Sigmoid colon (tissue), 7 donors: ENCODE data around the gene PEX1. TPM values are rescaled to one million over a fixed set of nuclear protein-coding genes. Genes with fewer than 3 reads are reported as not detected.

ENCODE experiments used
- DNase-seq: peaks from one replicate; pipeline ENCODE4 v3.0.0-alpha.2; 2019
- H3K27ac ChIP-seq, 4 donors: fragments of 200-600 bp; sonication (generic); one replicate each; pipeline ENCODE4 v1.5.1; 2016 to 2019; ENCODE audit warnings: mild to moderate bottlenecking in 1 of 4
- H3K27me3 ChIP-seq, 3 donors: fragments of 200-600 bp; sonication (generic); one replicate each; pipeline ENCODE4 v1.5.1; 2019; ENCODE audit warnings: mild to moderate bottlenecking in 1 of 3
- H3K36me3 ChIP-seq, 4 donors: fragments of 200-600 bp; sonication (generic); one replicate each; pipeline ENCODE4 v1.5.1; 2016 to 2019
- H3K4me1 ChIP-seq, 4 donors: fragments of 200-600 bp; sonication (generic); one replicate each; pipeline ENCODE4 v1.5.1; 2017 to 2019
- H3K4me3 ChIP-seq, 4 donors: fragments of 200-600 bp; sonication (generic); one replicate each; pipeline ENCODE4 v1.5.1; 2017 to 2019; ENCODE audit warnings: mild to moderate bottlenecking in 2 of 4, moderate library complexity in 1 of 4
- H3K9me3 ChIP-seq, 4 donors: fragments of 200-600 bp in 3 of 4; sonication (generic) in 3 of 4; one replicate each; pipeline versions ENCODE4 v1.5.1 to v1.6.1; 2013 to 2019
- EP300 ChIP-seq, 4 donors: sonication (generic); formaldehyde crosslinking; IDR thresholded peaks; one replicate each; pipeline ENCODE4 v1.6.1; 2017; ENCODE audit warnings: antibody characterized with exemption in 4 of 4
- POLR2A ChIP-seq, 2 donors: fragments of 450-650 bp; IDR thresholded peaks; one replicate each; pipeline ENCODE4 v1.6.1; 2016; ENCODE audit warnings: antibody characterized with exemption in 2 of 2, mild to moderate bottlenecking in 2 of 2, moderate library complexity in 2 of 2
- POLR2AphosphoS5 ChIP-seq, 4 donors: sonication (generic); formaldehyde crosslinking; IDR thresholded peaks; one replicate each; pipeline ENCODE4 v1.6.1; 2017; ENCODE audit warnings: antibody characterized with exemption in 4 of 4
- WGBS, 2 donors: extraction: QIAGEN DNeasy Blood & Tissue Kit; methylation state at CpG; one replicate each; pipeline ENCODE4 v1.1.7; 2013; 5-methylcytosine and 5-hydroxymethylcytosine counted together
- intact Hi-C: fragments of 100-400 bp; cut with DNase I; formaldehyde crosslinking; loops from one replicate; pipeline ENCODE4 v1.15.1; 2023
- polyA plus RNA-seq, 3 donors: library from polyadenylated mRNA; stranded (reverse); fragments of 200-250 nt; gene quantifications; one replicate each; pipeline ENCODE4 v1.2.3, GENCODE V29; 2013
- total RNA-seq, 4 donors: library from RNA; depleted of rRNA; stranded (reverse); fragments of >200 nt; gene quantifications; one replicate each; pipeline ENCODE4 v1.1.0, GENCODE V29; 2016
- TF ChIP-seq, protein P1 (sequence below), 4 experiments: fragments of 450-650 bp in 3 of 4; fragments of 200-600 bp in 1 of 4; IDR thresholded peaks; one replicate each; pipeline ENCODE4 v1.5.1; 2016 to 2019; ENCODE audit warnings: antibody characterized with exemption in 4 of 4, mild to moderate bottlenecking in 3 of 4, moderate library complexity in 2 of 4
- donor health status: healthy with polysubstance abuse.
- donor health status: Bipolar disorder and iron deficiency.
- donor health status: healthy.

Gene PEX1
- total and polyA plus RNA-seq, 7 donors = 7.4 to 29.0 (median 19.0) TPM

DNA sequence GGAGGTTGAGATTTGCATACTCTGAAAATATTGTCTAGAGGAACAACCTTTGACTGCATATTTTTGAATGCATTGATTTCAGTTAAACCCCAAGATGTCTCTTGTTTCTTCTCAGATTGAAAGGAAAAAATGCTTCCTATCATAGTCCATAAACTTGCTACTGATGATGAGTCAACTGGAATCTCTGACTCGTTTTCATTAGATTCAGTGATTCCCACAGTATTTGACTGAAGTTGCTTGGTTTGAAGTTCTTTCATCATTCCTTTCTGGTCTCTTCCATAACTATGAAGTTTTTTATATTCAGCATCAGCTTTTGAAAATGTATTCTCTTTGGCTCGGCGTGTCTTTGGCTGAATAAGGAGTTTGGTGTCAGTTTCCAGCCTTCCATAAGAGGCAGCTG, 10.7 kb downstream of the PEX1 start:
- H3K27me3 ChIP-seq = no peaks in the 10 kb centered on the region
- no peak for DNase-seq
- TF ChIP-seq EP300 (IDR thresholded peaks at IDR 0.05) = no peak
- TF ChIP-seq POLR2AphosphoS5 (IDR thresholded peaks at IDR 0.05) = no peak
- TF ChIP-seq POLR2A (IDR thresholded peaks at IDR 0.05) = no peak
- 90 to 92% methylated on average over 3 of the region's 3 CpGs for WGBS, 2 donors
- no peaks in the 10 kb centered on the region for H3K4me1 ChIP-seq
- H3K36me3 ChIP-seq = peaks cover 0 to 63% (median 11%) of the 10 kb centered on the region in 4 donors
- H3K9me3 ChIP-seq = no peaks in the 10 kb centered on the region
- intact Hi-C loops = no loop called here
- no peak overlapping the region for H3K27ac ChIP-seq
- no peak overlapping the region for H3K4me3 ChIP-seq

DNA sequence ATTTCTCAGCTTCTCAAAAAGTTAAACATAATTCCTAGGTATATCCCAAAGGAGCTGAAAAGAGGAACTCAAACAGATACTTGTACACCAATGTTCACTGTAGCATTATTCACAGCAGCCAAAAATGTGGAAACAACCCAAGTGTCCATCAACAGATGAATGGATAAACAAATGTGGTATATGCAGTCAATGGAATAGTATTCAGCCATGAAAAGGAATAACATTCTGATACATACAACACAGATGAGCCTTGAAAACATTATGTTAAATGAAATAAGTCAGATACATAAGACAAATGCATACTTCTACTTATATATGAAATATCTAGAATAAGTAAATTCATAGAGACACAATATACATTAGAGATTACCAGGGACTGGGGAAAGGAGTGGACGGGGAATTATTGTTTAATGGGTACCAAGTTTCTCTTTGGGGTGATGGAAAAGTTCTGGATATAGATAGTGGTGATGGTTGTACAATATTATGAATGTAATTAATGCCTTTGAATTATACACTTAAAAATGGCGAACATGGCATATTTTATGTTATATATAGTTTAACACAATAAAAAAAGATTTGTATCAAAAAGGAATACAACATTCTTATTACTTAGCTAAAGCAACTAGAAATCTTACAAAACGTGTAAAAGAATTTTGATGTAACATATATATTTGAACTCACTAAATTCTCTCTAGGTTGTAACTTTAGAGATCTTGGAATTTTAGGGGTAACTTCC, 15.0 kb downstream of the PEX1 start:
- Histone ChIP-seq H3K36me3 (peaks cover 0 to 77% (median 11%) of the 10 kb centered on the region in 4 donors), H3K4me1 (no peaks in the 10 kb centered on the region), H3K27me3 (no peaks in the 10 kb centered on the region), H3K4me3 (no peak overlapping the region), H3K9me3 (no peaks in the 10 kb centered on the region), H3K27ac (no peak overlapping the region)
- TF ChIP-seq POLR2A (IDR thresholded peaks at IDR 0.05) = no peak
- TF ChIP-seq EP300 (IDR thresholded peaks at IDR 0.05) = no peak
- intact Hi-C loops = no loop called here
- no peak for DNase-seq
- WGBS, 2 donors = 61 to 67% methylated on average over 3 of the region's 3 CpGs

DNA sequence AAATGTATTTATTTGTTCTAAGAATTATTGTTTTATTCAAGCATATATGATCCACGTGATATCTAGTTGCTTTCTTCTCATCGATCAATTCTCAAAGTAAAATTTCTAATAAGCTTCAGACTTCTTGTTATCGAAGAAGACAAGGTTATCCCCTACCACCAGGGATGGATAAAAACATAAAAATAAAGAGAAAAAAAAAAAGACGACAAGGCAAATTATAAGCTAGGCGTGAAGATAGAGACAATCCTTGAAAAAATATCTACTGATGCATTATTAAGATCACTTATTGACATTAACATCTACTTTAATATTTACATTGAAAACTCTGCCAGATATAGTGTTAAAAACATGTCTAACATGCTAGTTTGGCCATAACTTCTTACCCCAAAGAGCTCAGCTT, 19.4 kb downstream of the PEX1 start:
- TF ChIP-seq EP300 (IDR thresholded peaks at IDR 0.05) = no peak
- no peak for TF ChIP-seq POLR2AphosphoS5 (IDR thresholded peaks at IDR 0.05)
- TF ChIP-seq, protein P1, sequence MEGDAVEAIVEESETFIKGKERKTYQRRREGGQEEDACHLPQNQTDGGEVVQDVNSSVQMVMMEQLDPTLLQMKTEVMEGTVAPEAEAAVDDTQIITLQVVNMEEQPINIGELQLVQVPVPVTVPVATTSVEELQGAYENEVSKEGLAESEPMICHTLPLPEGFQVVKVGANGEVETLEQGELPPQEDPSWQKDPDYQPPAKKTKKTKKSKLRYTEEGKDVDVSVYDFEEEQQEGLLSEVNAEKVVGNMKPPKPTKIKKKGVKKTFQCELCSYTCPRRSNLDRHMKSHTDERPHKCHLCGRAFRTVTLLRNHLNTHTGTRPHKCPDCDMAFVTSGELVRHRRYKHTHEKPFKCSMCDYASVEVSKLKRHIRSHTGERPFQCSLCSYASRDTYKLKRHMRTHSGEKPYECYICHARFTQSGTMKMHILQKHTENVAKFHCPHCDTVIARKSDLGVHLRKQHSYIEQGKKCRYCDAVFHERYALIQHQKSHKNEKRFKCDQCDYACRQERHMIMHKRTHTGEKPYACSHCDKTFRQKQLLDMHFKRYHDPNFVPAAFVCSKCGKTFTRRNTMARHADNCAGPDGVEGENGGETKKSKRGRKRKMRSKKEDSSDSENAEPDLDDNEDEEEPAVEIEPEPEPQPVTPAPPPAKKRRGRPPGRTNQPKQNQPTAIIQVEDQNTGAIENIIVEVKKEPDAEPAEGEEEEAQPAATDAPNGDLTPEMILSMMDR (IDR thresholded peaks at IDR 0.05) = no peak
- TF ChIP-seq POLR2A (IDR thresholded peaks at IDR 0.05) = no peak
- Histone ChIP-seq H3K9me3 (no peaks in the 10 kb centered on the region), H3K27me3 (no peaks in the 10 kb centered on the region), H3K4me3 (no peak overlapping the region), H3K4me1 (no peaks in the 10 kb centered on the region), H3K27ac (no peak overlapping the region), H3K36me3 (peaks cover 0 to 92% (median 13%) of the 10 kb centered on the region in 4 donors)
- 97% methylated on average over 5 of the region's 5 CpGs for WGBS, 2 donors
- intact Hi-C loops = no loop called here
- no peak for DNase-seq

DNA sequence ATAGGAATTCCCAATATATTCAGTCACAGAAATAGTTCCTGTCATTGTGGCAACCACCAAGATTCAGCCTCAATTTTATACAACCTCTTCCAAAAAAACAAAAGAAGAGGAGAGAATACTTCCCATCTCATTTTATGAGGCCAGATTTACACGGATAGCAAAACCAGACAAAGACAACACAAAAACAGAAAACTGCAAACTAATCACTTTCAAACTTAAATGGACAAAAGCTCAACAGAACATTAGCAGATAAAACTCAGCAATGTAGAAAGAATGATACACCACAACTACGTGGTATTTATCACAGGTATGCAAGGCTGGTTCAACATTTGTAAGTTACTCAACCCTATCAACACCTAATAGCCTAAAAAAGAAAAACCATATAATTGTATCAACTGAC, 22.0 kb downstream of the PEX1 start:
- Histone ChIP-seq H3K36me3 (peaks cover 3 to 98% (median 16%) of the 10 kb centered on the region in 4 donors), H3K27me3 (no peaks in the 10 kb centered on the region), H3K4me1 (no peaks in the 10 kb centered on the region), H3K27ac (no peak overlapping the region), H3K4me3 (no peak overlapping the region), H3K9me3 (no peaks in the 10 kb centered on the region)
- no peak for DNase-seq
- TF ChIP-seq POLR2AphosphoS5 (IDR thresholded peaks at IDR 0.05) = no peak
- no peak for TF ChIP-seq EP300 (IDR thresholded peaks at IDR 0.05)
- TF ChIP-seq POLR2A (IDR thresholded peaks at IDR 0.05) = no peak
- TF ChIP-seq, protein P1 (IDR thresholded peaks at IDR 0.05) = no peak
- 82 to 90% methylated on average over 2 of the region's 2 CpGs for WGBS, 2 donors
- intact Hi-C loops = no loop called here

GRCh38 chr7:92504563-92504962, 23.8 kb downstream of the PEX1 start:
- TF ChIP-seq POLR2AphosphoS5 (IDR thresholded peaks at IDR 0.05) (no peak), POLR2A (IDR thresholded peaks at IDR 0.05) (no peak), EP300 (IDR thresholded peaks at IDR 0.05) (no peak)
- TF ChIP-seq, protein P1 (IDR thresholded peaks at IDR 0.05) = no peak
- WGBS, 2 donors = 96 to 98% methylated on average over 3 of the region's 3 CpGs
- no peak for DNase-seq
- Histone ChIP-seq H3K27me3 (no peaks in the 10 kb centered on the region), H3K4me3 (no peak overlapping the region), H3K9me3 (no peaks in the 10 kb centered on the region), H3K4me1 (no peaks in the 10 kb centered on the region), H3K36me3 (peaks cover 12 to 98% (median 22%) of the 10 kb centered on the region in 4 donors), H3K27ac (no peak overlapping the region)
- intact Hi-C loops = no loop called here
